Coronary artery (tissue), 2 donors: ENCODE data around the gene DPH6.
"Not testable (repeated sequence)": the region's sequence is repeated elsewhere in the genome, so short reads cannot be mapped to it uniquely, and the experiment has no call there.

ENCODE experiments used
- DNase-seq: peaks from one replicate; pipeline ENCODE4 v3.0.0-alpha.2; 2017; ENCODE audit warnings: low spot score
- H3K27ac ChIP-seq, 2 donors: fragments of 200-600 bp; sonication (generic); one replicate each; pipeline ENCODE4 v1.5.1; 2016 to 2019
- H3K4me3 ChIP-seq: fragments of 200-600 bp; sonication (generic); 2 replicates; pipeline ENCODE4 v1.5.1; 2016; ENCODE audit warnings: mild to moderate bottlenecking, moderate library complexity
- CTCF ChIP-seq: fragments of 200-600 bp; sonication (generic); IDR thresholded peaks from one replicate; pipeline ENCODE4 v1.5.1; 2019; ENCODE audit warnings: antibody characterized with exemption

DPH6 gene

GRCh38 chr15:35442742-35443141 lies 103.2 kb downstream of the DPH6 start:
- H3K4me3 ChIP-seq: no peak overlapping the region
- DNase-seq: no peak
- no peak overlapping the region for H3K27ac ChIP-seq
- no peak for TF ChIP-seq CTCF

GRCh38 chr15:35441279-35441678 lies 104.7 kb downstream of the DPH6 start:
- DNase-seq, H3K27ac ChIP-seq: not testable (repeated sequence)

GRCh38 chr15:35440265-35440664 lies 105.7 kb downstream of the DPH6 start:
- TF ChIP-seq CTCF: no peak
- DNase-seq: no peak

More at GRCh38 chr15:35441279-35441678, 104.7 kb downstream of the DPH6 start:
- not testable (repeated sequence) for H3K4me3 ChIP-seq

GRCh38 chr15:35439291-35439690 lies 106.7 kb downstream of the DPH6 start:
- no peak overlapping the region for H3K27ac ChIP-seq
- no peak for TF ChIP-seq CTCF
- H3K4me3 ChIP-seq: no peak overlapping the region
- no peak for DNase-seq

More at GRCh38 chr15:35440265-35440664, 105.7 kb downstream of the DPH6 start:
- Histone ChIP-seq H3K4me3 (no peak overlapping the region), H3K27ac (no peak overlapping the region)

- no peak for TF ChIP-seq CTCF
- DNase-seq: no peak
- H3K4me3 ChIP-seq: no peak overlapping the region
- H3K27ac ChIP-seq: no peak overlapping the region
Observed at GRCh38 chr15:35437157-35437556, 108.8 kb downstream of the DPH6 start.

- no peak overlapping the region for H3K27ac ChIP-seq
- no peak overlapping the region for H3K4me3 ChIP-seq
- DNase-seq: no peak
- TF ChIP-seq CTCF: no peak
Observed at GRCh38 chr15:35436422-35436821, 109.5 kb downstream of the DPH6 start.

GRCh38 chr15:35431281-35431680 lies 114.7 kb downstream of the DPH6 start:
- TF ChIP-seq CTCF: no peak
- DNase-seq: no peak
- Histone ChIP-seq H3K27ac (no peak overlapping the region), H3K4me3 (no peak overlapping the region)

- DNase-seq: no peak
- Histone ChIP-seq H3K4me3 (no peak overlapping the region), H3K27ac (no peak overlapping the region)
- TF ChIP-seq CTCF: no peak
Observed at GRCh38 chr15:35430301-35430700, 115.7 kb downstream of the DPH6 start.
